PFSK-1 (cell line): ENCODE measurements around the gene OTUD1.

Source experiments
- POLR2AphosphoS5 ChIP-seq: IDR thresholded peaks from 2 replicates; pipeline ENCODE4 v1.6.1; 2012; ENCODE audit warnings: low read depth, mild to moderate bottlenecking, control low read depth, low read length, moderate library complexity
- REST ChIP-seq, 2 experiments: IDR thresholded peaks; 2 replicates each; pipeline versions ENCODE4 v1.6.1 to v1.8.0; 2011 to 2012; ENCODE audit warnings: low read depth in 2 of 2, low read length in 2 of 2, control low read depth in 1 of 2, inconsistent platforms in 1 of 2, mild to moderate bottlenecking in 1 of 2, moderate library complexity in 1 of 2; ENCODE audit not compliant: insufficient read depth in 1 of 2
- TAF1 ChIP-seq: IDR thresholded peaks from 2 replicates; pipeline ENCODE4 v1.6.1; 2012; ENCODE audit warnings: low read length, control low read depth, borderline replicate concordance; ENCODE audit not compliant: insufficient read depth

GRCh38 chr10:23395017-23395416, 43.9 kb upstream of the OTUD1 start:
- TF ChIP-seq POLR2AphosphoS5 = no peak
- TF ChIP-seq TAF1 = no peak
- no peak for TF ChIP-seq REST (IDR thresholded peaks at IDR 0.05; ENCODE audit: insufficient read depth in 1 of 2, low read depth in 2 of 2, low read length in 2 of 2)
